Mammary epithelial cell (primary cell): ENCODE measurements around the gene ACER1.

ENCODE experiments used
- EZH2 ChIP-seq: IDR thresholded peaks from 2 replicates; pipeline ENCODE4 v1.6.1; 2012; ENCODE audit warnings: low read length, inconsistent platforms, borderline replicate concordance
- TF ChIP-seq, protein P1 (sequence below), 2 donors: IDR thresholded peaks in 1 of 2; conservative IDR thresholded peaks in 1 of 2; 2 replicates each; pipeline ENCODE4 v1.5.1; 2011 to 2012; ENCODE audit warnings: inconsistent platforms in 2 of 2, low read length in 2 of 2, mild to moderate bottlenecking in 2 of 2, control low read depth in 1 of 2, low read depth in 1 of 2; ENCODE audit not compliant: insufficient read depth in 1 of 2; ENCODE audit errors: extremely low read depth in 1 of 2

GRCh38 chr19:6268382-6268771 lies 65.0 kb downstream of the ACER1 start:
- TF ChIP-seq EZH2 = no peak
- TF ChIP-seq, protein P1, sequence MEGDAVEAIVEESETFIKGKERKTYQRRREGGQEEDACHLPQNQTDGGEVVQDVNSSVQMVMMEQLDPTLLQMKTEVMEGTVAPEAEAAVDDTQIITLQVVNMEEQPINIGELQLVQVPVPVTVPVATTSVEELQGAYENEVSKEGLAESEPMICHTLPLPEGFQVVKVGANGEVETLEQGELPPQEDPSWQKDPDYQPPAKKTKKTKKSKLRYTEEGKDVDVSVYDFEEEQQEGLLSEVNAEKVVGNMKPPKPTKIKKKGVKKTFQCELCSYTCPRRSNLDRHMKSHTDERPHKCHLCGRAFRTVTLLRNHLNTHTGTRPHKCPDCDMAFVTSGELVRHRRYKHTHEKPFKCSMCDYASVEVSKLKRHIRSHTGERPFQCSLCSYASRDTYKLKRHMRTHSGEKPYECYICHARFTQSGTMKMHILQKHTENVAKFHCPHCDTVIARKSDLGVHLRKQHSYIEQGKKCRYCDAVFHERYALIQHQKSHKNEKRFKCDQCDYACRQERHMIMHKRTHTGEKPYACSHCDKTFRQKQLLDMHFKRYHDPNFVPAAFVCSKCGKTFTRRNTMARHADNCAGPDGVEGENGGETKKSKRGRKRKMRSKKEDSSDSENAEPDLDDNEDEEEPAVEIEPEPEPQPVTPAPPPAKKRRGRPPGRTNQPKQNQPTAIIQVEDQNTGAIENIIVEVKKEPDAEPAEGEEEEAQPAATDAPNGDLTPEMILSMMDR (conservative IDR thresholded peaks at IDR 0.05 in 1 of 2, IDR thresholded peaks at IDR 0.05 in 1 of 2; ENCODE audit: extremely low read depth in 1 of 2, insufficient read depth in 1 of 2, low read depth in 1 of 2, low read length in 2 of 2) = no peak
